HEK293 (cell line): ENCODE data around the gene MMS19.

ENCODE experiments used
- GLI4 ChIP-seq: fragments of 450-650 bp; formaldehyde crosslinking; IDR thresholded peaks from 2 replicates; pipeline ENCODE4 v1.5.1; 2016; ENCODE audit warnings: missing biosample characterization, missing genetic modification characterization
- HOXA7 ChIP-seq: sonication (generic); formaldehyde crosslinking; IDR thresholded peaks from 2 replicates; pipeline ENCODE4 v1.8.1; 2022; ENCODE audit warnings: missing genetic modification reagents, borderline replicate concordance
- PRDM1 ChIP-seq: fragments of 450-650 bp; formaldehyde crosslinking; IDR thresholded peaks from 2 replicates; pipeline ENCODE4; 2016; ENCODE audit warnings: missing biosample characterization, missing genetic modification characterization
- RBAK ChIP-seq: fragments of 450-650 bp; formaldehyde crosslinking; IDR thresholded peaks from 2 replicates; pipeline ENCODE4 v1.5.1; 2016; ENCODE audit warnings: missing biosample characterization, missing genetic modification characterization
- ZBTB1 ChIP-seq: fragments of 450-650 bp; formaldehyde crosslinking; IDR thresholded peaks from 2 replicates; pipeline ENCODE4 v1.5.1; 2016; ENCODE audit warnings: missing biosample characterization, missing genetic modification characterization
- ZFP3 ChIP-seq: fragments of 450-650 bp; formaldehyde crosslinking; IDR thresholded peaks from 2 replicates; pipeline ENCODE4 v1.5.1; 2016; ENCODE audit warnings: low read depth, missing biosample characterization, missing genetic modification characterization
- ZFP41 ChIP-seq: fragments of 450-650 bp; formaldehyde crosslinking; IDR thresholded peaks from 2 replicates; pipeline ENCODE4 v1.5.1; 2016; ENCODE audit warnings: missing biosample characterization, missing genetic modification characterization, borderline replicate concordance
- ZNF132 ChIP-seq: fragments of 450-650 bp; formaldehyde crosslinking; IDR thresholded peaks from 2 replicates; pipeline ENCODE4 v1.5.1; 2017; ENCODE audit warnings: missing biosample characterization, missing genetic modification characterization, borderline replicate concordance
- ZNF140 ChIP-seq: fragments of 450-650 bp; formaldehyde crosslinking; IDR thresholded peaks from 2 replicates; pipeline ENCODE4 v1.5.1; 2016; ENCODE audit warnings: missing biosample characterization, missing genetic modification characterization
- ZNF214 ChIP-seq: fragments of 450-650 bp; formaldehyde crosslinking; IDR thresholded peaks from 2 replicates; pipeline ENCODE4 v1.5.1; 2017; ENCODE audit warnings: missing biosample characterization, mild to moderate bottlenecking, missing genetic modification characterization, borderline replicate concordance
- ZNF274 ChIP-seq, 2 experiments: fragments of 200-500 bp in 1 of 2; fragments of 450-650 bp in 1 of 2; sonication (Bioruptor generic) in 1 of 2; formaldehyde crosslinking in 1 of 2; IDR thresholded peaks; 2 replicates each; pipeline versions ENCODE4 v1.5.1 to v1.6.1; 2014 to 2016; ENCODE audit warnings: borderline replicate concordance in 1 of 2, inconsistent platforms in 1 of 2, low read length in 1 of 2, missing biosample characterization in 1 of 2, missing genetic modification characterization in 1 of 2
- ZNF335 ChIP-seq: fragments of 450-650 bp; formaldehyde crosslinking; conservative IDR thresholded peaks from 2 replicates; pipeline ENCODE4 v1.5.1; 2016; ENCODE audit warnings: missing biosample characterization, missing genetic modification characterization
- ZNF529 ChIP-seq: fragments of 450-650 bp; formaldehyde crosslinking; IDR thresholded peaks from 2 replicates; pipeline ENCODE4 v1.5.1; 2017; ENCODE audit warnings: missing genetic modification characterization, missing biosample characterization; ENCODE audit not compliant: insufficient replicate concordance
- ZNF548 ChIP-seq: fragments of 450-650 bp; formaldehyde crosslinking; IDR thresholded peaks from 2 replicates; pipeline ENCODE4 v1.5.1; 2016; ENCODE audit warnings: missing biosample characterization, missing genetic modification characterization
- ZNF560 ChIP-seq: fragments of 450-650 bp; formaldehyde crosslinking; IDR thresholded peaks from 2 replicates; pipeline ENCODE4 v1.5.1; 2017; ENCODE audit warnings: missing biosample characterization, missing genetic modification characterization, borderline replicate concordance
- ZNF600 ChIP-seq: fragments of 450-650 bp; formaldehyde crosslinking; IDR thresholded peaks from 2 replicates; pipeline ENCODE4 v1.5.1; 2016; ENCODE audit warnings: missing biosample characterization, missing genetic modification characterization
- ZNF791 ChIP-seq: fragments of 450-650 bp; formaldehyde crosslinking; IDR thresholded peaks from 2 replicates; pipeline ENCODE4 v1.5.1; 2016; ENCODE audit warnings: missing biosample characterization, missing genetic modification characterization
- ZNF837 ChIP-seq: fragments of 450-650 bp; formaldehyde crosslinking; IDR thresholded peaks from 2 replicates; pipeline ENCODE4 v1.5.1; 2016; ENCODE audit warnings: missing biosample characterization, missing genetic modification characterization
- ZSCAN23 ChIP-seq: fragments of 450-650 bp; formaldehyde crosslinking; IDR thresholded peaks from 2 replicates; pipeline ENCODE4 v1.5.1; 2016; ENCODE audit warnings: missing biosample characterization, missing genetic modification characterization
- TF ChIP-seq, protein P1 (sequence below): fragments of 450-650 bp; formaldehyde crosslinking; IDR thresholded peaks from 2 replicates; pipeline ENCODE4 v1.5.1; 2016; ENCODE audit warnings: missing biosample characterization, missing genetic modification characterization
- TF ChIP-seq, protein P2 (sequence below): fragments of 450-650 bp; formaldehyde crosslinking; IDR thresholded peaks from 2 replicates; pipeline ENCODE4 v1.5.1; 2017; ENCODE audit warnings: missing biosample characterization, missing genetic modification characterization
- TF ChIP-seq, protein P3 (sequence below): fragments of 450-650 bp; formaldehyde crosslinking; IDR thresholded peaks from 2 replicates; pipeline ENCODE4 v1.5.1; 2016; ENCODE audit warnings: missing biosample characterization, missing genetic modification characterization
- TF ChIP-seq, protein P4 (sequence below): fragments of 450-650 bp; formaldehyde crosslinking; IDR thresholded peaks from 2 replicates; pipeline ENCODE4 v1.5.1; 2016; ENCODE audit warnings: missing biosample characterization, missing genetic modification characterization
- TF ChIP-seq, protein P5 (sequence below): fragments of 450-650 bp; formaldehyde crosslinking; IDR thresholded peaks from 2 replicates; pipeline ENCODE4 v1.5.1; 2017; ENCODE audit warnings: missing biosample characterization, missing genetic modification characterization
- TF ChIP-seq, protein P6 (sequence below): IDR thresholded peaks from 2 replicates; pipeline ENCODE4 v1.6.1; 2011; ENCODE audit warnings: mild to moderate bottlenecking, low read depth, low read length, borderline replicate concordance

The MMS19 gene

DNA sequence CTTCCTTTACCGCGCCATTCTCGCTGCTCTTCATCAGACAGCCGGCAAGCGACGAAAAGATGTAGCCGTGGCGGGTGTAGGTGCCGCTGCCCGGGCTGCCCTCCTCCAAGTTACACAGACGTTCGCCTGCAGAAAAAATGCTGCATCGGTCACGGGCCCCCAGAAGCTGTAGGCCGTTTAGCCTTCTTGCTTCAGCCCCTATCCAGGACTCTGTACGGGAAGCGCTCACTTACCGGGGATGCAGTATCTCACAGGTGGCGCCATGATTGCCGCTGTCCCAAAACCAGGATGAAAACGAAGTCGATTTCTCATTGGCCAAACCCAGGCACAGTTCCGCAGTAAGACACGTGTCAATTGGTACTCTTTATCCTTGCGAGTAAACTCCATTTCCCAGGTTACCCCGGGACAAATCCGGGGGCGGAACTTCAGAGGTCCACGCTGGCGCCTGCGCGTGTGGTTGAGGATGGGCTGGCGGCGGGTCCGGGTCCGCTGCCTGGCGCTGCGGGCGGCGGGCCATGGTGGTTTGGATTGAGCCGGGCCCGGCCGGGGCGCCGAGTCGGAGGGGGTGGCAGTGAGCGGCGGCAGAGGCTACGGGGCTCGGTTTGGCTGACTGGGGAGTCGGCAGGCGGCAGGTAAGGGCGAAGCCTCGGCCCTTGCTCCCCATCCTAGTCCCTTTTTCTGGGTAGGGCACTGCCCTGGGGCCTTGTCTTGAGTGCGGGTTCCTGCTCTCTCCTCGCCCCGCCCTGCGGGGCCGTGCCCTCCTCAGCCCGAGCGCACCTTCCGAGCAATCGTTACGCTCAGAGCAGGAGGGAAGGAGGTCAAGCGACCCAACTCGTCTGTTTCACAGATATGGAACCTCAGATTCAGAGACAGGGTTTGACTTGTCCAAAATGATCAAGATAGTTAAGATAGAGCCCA lies 52.2 kb downstream of the MMS19 start, which contains the start of the genes EXOSC1 and ZDHHC16 (continued):
- TF ChIP-seq, protein P1, sequence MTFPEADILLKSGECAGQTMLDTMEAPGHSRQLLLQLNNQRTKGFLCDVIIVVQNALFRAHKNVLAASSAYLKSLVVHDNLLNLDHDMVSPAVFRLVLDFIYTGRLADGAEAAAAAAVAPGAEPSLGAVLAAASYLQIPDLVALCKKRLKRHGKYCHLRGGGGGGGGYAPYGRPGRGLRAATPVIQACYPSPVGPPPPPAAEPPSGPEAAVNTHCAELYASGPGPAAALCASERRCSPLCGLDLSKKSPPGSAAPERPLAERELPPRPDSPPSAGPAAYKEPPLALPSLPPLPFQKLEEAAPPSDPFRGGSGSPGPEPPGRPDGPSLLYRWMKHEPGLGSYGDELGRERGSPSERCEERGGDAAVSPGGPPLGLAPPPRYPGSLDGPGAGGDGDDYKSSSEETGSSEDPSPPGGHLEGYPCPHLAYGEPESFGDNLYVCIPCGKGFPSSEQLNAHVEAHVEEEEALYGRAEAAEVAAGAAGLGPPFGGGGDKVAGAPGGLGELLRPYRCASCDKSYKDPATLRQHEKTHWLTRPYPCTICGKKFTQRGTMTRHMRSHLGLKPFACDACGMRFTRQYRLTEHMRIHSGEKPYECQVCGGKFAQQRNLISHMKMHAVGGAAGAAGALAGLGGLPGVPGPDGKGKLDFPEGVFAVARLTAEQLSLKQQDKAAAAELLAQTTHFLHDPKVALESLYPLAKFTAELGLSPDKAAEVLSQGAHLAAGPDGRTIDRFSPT (tag by site-specific recombination) = peak; percentile 76; the same call in 1 of the 2 replicates
- TF ChIP-seq ZNF214 (tag by site-specific recombination) = no peak
- TF ChIP-seq ZNF335 = peak; percentile 98
- TF ChIP-seq, protein P2, sequence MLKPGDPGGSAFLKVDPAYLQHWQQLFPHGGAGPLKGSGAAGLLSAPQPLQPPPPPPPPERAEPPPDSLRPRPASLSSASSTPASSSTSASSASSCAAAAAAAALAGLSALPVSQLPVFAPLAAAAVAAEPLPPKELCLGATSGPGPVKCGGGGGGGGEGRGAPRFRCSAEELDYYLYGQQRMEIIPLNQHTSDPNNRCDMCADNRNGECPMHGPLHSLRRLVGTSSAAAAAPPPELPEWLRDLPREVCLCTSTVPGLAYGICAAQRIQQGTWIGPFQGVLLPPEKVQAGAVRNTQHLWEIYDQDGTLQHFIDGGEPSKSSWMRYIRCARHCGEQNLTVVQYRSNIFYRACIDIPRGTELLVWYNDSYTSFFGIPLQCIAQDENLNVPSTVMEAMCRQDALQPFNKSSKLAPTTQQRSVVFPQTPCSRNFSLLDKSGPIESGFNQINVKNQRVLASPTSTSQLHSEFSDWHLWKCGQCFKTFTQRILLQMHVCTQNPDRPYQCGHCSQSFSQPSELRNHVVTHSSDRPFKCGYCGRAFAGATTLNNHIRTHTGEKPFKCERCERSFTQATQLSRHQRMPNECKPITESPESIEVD (tag by site-specific recombination) = no peak
- TF ChIP-seq ZNF560 = no peak
- 0 out of 2 replicates have a peak, but pooled peaks have one; percentile 44 for TF ChIP-seq GLI4 (tag by site-specific recombination)
- TF ChIP-seq, protein P3, sequence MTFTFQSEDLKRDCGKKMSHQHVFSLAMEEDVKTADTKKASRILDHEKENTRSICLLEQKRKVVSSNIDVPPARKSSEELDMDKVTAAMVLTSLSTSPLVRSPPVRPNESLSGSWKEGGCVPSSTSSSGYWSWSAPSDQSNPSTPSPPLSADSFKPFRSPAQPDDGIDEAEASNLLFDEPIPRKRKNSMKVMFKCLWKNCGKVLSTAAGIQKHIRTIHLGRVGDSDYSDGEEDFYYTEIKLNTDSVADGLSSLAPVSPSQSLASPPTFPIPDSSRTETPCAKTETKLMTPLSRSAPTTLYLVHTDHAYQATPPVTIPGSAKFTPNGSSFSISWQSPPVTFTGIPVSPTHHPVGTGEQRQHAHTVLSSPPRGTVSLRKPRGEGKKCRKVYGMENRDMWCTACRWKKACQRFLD = no peak
- TF ChIP-seq, protein P4, sequence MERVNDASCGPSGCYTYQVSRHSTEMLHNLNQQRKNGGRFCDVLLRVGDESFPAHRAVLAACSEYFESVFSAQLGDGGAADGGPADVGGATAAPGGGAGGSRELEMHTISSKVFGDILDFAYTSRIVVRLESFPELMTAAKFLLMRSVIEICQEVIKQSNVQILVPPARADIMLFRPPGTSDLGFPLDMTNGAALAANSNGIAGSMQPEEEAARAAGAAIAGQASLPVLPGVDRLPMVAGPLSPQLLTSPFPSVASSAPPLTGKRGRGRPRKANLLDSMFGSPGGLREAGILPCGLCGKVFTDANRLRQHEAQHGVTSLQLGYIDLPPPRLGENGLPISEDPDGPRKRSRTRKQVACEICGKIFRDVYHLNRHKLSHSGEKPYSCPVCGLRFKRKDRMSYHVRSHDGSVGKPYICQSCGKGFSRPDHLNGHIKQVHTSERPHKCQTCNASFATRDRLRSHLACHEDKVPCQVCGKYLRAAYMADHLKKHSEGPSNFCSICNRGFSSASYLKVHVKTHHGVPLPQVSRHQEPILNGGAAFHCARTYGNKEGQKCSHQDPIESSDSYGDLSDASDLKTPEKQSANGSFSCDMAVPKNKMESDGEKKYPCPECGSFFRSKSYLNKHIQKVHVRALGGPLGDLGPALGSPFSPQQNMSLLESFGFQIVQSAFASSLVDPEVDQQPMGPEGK (tag by site-specific recombination) = peak; percentile 86
- no peak for TF ChIP-seq ZSCAN23
- TF ChIP-seq ZNF791 = no peak
- no peak for TF ChIP-seq ZBTB1 (tag by site-specific recombination)
- no peak for TF ChIP-seq ZFP41
- TF ChIP-seq ZFP3 (tag by site-specific recombination) = no peak
- TF ChIP-seq ZNF837 (tag by site-specific recombination) = no peak
- TF ChIP-seq, protein P5, sequence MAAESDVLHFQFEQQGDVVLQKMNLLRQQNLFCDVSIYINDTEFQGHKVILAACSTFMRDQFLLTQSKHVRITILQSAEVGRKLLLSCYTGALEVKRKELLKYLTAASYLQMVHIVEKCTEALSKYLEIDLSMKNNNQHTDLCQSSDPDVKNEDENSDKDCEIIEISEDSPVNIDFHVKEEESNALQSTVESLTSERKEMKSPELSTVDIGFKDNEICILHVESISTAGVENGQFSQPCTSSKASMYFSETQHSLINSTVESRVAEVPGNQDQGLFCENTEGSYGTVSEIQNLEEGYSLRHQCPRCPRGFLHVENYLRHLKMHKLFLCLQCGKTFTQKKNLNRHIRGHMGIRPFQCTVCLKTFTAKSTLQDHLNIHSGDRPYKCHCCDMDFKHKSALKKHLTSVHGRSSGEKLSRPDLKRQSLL (tag by site-specific recombination) = 0 out of 2 replicates have a peak, but pooled peaks have one; percentile 21
- TF ChIP-seq ZNF274 (IDR thresholded peaks at IDR 0.05; ENCODE audit: low read length) = no peak
- TF ChIP-seq ZNF274 (tag by site-specific recombination; IDR thresholded peaks at IDR 0.05; ENCODE audit: borderline replicate concordance) = no peak
- TF ChIP-seq ZNF132 (tag by site-specific recombination) = no peak
- no peak for TF ChIP-seq RBAK
- TF ChIP-seq ZNF600 = peak; percentile 93
- TF ChIP-seq PRDM1 (tag by site-specific recombination) = no peak
- TF ChIP-seq ZNF529 (tag by site-specific recombination) = no peak
- TF ChIP-seq ZNF140 (tag by site-specific recombination) = no peak
- TF ChIP-seq HOXA7 (CRISPR knock-in tag) = no peak
- TF ChIP-seq, protein P6, sequence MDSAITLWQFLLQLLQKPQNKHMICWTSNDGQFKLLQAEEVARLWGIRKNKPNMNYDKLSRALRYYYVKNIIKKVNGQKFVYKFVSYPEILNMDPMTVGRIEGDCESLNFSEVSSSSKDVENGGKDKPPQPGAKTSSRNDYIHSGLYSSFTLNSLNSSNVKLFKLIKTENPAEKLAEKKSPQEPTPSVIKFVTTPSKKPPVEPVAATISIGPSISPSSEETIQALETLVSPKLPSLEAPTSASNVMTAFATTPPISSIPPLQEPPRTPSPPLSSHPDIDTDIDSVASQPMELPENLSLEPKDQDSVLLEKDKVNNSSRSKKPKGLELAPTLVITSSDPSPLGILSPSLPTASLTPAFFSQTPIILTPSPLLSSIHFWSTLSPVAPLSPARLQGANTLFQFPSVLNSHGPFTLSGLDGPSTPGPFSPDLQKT = no peak
- no peak for TF ChIP-seq ZNF548 (tag by site-specific recombination)
